Measurements from ENCODE around the gene PRR15L.
A peak's percentile ranks its signal among the peaks of the same experiment; 100 is the strongest.
"Not testable (repeated sequence)": the region's sequence is repeated elsewhere in the genome, so short reads cannot be mapped to it uniquely, and the experiment has no call there.

The PRR15L gene

DNA sequence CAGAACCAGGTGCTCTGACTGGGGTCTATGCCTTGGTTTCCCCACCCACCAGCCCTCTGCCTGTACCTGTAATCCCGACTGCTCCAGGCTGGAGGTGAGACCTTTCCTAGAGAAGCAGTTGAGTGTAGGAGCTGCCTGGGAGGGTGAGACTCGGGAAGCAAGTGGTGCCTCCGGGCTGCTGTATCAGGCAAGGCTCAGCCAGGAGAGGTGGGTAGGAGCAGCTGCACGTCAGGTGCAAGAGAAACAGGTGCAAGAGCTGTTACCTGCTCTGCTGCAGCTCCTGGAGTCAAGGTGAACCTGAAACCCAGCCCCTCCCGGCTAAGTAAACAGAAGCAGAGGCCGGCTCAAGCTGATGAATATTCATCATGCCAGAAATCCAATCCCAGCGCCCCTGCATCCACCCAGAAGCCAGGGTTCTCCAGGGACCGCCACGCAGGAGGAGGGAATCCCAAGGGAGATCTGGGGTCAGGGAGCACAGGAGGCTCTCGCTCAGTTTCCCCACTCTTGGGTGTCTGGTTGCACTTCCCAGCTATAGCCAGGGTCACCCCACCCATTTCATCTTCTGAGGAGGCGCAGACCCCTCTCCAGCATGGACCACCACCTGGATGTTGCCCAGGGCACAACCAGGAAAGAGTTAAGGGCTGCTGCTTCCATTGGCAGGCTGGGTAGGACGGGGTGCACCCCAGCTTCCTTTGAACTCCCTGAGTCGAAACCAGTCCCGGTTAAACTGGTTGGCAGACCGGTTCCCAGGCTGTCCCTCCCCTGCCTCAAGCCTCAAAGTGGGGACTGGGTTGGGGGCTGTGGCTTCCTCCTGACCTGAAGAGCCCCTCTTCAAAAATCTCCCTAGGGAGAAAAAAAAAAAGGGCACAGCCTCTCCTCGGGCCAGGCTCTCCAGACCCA, at the start of gene PRR15L:
Gene PRR15L, minus strand, starts transcription at position 293 of the 900 bp plus-strand sequence. CDS start 4,649 bp downstream, outside the sequence.
- DNase-seq (ENCODE audit: low read depth), result no peak

GRCh38 chr17:48006936-48007709, 49.4 kb upstream of the PRR15L start:
- no peak for DNase-seq (ENCODE audit: low read depth)

DNA sequence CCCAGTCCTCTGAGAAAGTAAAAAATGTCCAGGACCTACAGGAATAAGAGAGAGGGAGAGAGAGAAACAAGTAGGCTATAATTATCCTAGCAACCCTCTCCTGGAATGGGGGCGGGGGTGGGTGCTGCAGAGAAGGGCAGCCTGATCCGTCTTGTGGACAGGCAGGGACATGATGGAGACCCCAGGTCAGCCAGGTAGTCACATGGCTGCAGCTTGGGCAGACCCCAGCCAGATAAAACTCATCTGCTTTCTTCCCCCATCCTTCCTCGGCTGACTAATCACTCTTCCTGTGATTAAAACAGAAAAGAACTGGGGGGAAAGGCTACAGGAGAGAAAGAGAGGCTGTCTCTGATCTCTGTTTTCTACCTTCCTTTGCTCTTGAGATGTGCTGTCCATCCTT, 47.3 kb upstream of the PRR15L start:
- DNase-seq (ENCODE audit: low read depth), result no peak

GRCh38 chr17:48003417-48004151, 45.9 kb upstream of the PRR15L start:
- DNase-seq (ENCODE audit: low read depth), result no peak

- DNase-seq (ENCODE audit: low read depth), result no peak
Measured at GRCh38 chr17:48002916-48003416, 45.3 kb upstream of the PRR15L start.

DNA sequence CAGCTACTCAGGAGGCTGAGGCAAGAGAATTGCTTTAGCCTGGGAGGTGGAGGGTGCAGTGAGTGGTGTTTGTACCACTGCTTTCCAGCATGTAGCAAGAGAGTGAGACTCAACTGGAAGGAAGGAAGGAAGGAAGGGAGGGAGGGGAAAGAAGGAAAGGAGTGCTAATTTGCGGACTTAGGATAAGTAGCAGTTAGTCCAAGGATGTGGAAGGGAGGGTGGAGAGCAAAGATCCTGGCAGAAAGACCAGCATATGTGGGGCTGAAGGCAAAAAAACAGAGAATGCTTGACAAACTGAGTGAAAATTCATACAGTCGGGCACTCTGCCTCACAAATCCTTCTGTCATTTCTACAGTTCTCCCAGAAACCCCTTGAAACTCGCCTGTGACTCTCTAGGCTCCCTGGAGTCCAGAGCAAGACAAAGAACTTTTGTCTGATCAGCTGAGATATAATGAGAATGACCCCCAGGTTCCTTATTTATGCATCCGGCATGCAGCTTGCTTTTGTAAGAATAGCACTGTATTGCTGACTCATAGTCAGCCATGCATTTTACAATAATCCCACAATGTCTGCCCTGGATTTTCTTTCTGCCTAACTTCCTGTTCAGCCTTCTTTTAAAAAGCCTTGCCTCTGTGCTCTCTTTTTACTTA, 44.7 kb upstream of the PRR15L start:
- DNase-seq (ENCODE audit: low read depth), result peak; percentile 87

DNA sequence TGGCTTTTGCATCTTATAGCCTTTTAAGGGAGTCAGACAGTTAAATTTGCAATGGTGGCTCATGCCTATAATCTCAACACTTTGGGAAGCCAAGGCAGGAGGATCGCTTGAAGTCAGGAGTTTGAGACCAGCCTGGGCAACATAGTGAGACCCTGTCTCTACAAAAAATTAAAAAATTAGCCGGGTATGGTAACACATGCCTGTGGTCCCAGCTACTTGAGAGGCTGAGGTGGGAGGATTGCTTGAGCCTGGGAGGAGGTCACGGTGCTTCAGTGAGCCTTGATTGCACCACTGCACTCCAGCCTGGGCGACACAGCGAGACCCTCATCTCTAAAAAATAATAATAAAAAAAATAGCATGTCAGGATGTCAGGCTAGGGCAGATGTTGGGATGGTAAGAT, 44.0 kb upstream of the PRR15L start:
- not testable (repeated sequence) for DNase-seq (ENCODE audit: low read depth)

DNA sequence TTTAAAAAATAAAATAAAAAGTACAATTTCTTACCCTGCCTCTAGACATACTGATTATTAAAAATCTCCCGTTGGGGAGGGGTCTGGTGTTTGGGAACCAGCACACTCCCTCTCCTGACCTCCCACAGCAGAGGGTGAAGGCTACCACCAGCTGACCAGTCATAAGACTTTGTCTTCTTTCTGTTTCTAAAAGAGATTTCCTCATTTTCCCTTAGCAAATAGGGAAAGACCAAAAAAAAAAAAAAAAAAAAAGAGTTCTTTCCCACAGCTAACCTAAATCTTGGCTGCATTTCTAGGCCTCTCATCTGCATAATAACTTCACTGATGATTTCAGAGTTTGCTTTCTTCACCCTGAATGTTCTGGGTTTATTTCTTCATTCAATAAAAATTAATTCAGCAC, 43.5 kb upstream of the PRR15L start:
- no peak for DNase-seq (ENCODE audit: low read depth)

- peak; percentile 43 for DNase-seq (ENCODE audit: low read depth)
Measured at GRCh38 chr17:47999582-47999981, 41.9 kb upstream of the PRR15L start.

- no peak for DNase-seq (ENCODE audit: low read depth)
Measured at GRCh38 chr17:47998044-47998443, 40.4 kb upstream of the PRR15L start.

GRCh38 chr17:47997586-47997985, 39.9 kb upstream of the PRR15L start:
- no peak for DNase-seq (ENCODE audit: low read depth)

DNA sequence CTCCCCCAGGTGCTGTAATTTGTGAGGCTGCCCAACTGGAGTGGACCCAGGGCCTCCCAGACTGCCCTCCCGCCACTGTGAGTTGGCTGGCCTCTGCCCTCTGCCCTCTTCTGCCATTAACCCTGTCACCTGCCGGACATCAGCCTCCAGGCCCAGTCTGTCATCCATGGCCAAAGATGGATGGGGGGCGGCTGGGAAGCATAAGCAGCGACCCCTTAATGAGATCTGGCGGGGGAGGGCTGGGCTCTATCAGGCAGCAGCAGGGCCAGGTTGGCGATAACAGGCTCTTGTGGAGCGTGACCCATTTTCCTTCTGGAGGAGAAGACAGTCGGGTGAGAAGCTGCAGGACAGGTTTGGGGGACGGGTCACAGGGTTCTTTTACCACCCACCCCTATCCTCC, 38.5 kb upstream of the PRR15L start:
- no peak for DNase-seq (ENCODE audit: low read depth)

DNA sequence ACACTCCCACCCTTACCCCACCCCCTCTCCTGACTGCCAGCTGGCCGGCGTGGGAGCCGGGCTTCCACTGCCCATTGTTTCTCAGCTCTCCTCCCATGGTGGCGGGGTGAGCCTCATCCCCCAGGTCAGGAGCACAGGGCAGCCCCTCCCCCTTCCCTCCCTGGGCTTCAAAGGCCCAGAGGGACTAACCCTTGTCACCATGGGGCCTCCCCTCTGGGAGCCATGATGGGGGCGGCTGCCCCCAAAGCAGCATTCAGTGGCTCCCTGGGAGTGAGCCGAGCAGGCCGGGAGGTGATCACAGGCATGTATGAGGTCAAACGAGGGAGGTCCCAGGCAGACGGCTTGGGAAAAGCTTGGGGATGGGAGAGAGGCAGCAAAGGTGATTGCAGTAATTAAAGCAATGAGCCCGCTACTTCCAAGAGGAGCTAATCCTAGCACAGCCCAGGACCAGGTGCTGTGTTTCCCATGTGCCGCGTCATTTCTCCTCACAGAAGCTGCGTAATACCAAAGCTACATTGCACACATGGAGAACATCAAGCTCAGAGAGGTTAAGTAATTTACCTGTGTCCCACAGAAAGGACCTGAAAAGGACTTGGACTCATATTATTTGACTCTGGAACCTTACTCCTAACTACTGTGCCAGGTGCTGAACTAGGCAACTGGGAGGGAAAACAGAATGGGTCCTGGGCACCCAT, 37.7 kb upstream of the PRR15L start:
- no peak for DNase-seq (ENCODE audit: low read depth)

- no peak for DNase-seq (ENCODE audit: low read depth)
Measured at GRCh38 chr17:47994724-47995123, 37.0 kb upstream of the PRR15L start.

DNA sequence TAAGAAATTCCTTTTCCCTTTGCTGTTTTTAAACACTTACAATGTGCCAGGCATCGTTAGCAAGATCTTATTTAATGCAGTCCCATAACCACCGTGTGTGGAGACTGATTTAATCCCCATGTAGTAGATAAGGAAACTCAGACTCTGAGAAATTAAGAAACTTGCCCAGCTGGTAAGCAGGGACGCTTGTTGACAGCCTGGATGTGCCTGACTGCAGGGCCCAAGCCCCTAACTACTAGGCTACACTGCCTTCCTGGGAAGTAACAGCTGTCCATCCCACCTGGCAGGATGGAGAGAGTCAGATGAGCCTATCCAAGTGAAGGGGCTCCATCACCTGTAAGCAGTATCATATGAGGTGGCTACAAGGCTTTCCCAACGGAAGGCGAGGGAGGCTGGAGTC, 36.3 kb upstream of the PRR15L start:
- no peak for DNase-seq (ENCODE audit: low read depth)

DNA sequence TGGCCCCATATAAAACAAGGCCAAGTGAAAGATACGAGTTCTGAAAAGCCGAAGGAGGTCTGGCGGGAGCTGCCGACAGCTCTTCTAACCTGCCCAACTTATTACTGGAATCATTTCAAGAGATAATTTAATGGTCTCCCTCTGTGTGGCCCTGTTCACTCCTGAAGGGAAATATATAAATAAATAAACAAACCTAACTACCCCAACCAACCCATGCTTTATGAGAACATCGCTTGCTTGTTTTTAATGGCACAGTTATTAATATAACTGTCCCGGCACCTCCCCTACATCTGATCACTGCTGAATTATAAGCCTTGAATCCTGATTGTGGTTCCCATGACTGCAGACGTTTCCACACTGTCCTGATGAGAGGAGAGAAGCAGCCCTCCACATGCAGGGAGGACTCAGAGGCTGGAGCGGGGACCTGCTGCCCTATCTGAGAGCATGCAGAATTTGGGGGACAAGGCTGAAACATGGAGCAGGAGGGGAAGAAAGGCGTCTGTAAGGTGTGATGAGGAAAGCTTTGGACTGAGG, 35.4 kb upstream of the PRR15L start:
- no peak for DNase-seq (ENCODE audit: low read depth)

GRCh38 chr17:47992216-47992615, 34.5 kb upstream of the PRR15L start:
- DNase-seq (ENCODE audit: low read depth), result no peak

- DNase-seq (ENCODE audit: low read depth), result no peak
Measured at GRCh38 chr17:47990962-47991731, 33.5 kb upstream of the PRR15L start.

DNA sequence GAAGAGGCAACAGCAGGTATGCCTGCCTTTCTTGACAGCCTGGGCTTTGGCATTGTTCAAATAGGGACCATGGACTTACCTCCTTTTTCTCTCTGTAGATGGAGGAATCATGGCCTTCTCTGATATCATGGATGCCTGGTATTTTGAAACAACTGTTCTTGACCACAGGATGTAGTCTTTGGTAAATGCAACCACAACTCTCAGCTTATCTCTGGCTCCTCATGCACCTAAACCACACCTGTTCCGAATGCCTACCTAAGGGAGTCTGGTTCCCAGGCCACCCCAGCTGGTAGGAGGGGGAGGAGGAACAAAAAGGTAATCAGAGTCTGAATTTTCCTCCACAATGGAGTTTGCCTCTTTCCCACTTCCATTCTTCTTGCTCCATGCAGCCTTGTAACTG, 32.0 kb upstream of the PRR15L start:
- no peak for DNase-seq (ENCODE audit: low read depth)

DNA sequence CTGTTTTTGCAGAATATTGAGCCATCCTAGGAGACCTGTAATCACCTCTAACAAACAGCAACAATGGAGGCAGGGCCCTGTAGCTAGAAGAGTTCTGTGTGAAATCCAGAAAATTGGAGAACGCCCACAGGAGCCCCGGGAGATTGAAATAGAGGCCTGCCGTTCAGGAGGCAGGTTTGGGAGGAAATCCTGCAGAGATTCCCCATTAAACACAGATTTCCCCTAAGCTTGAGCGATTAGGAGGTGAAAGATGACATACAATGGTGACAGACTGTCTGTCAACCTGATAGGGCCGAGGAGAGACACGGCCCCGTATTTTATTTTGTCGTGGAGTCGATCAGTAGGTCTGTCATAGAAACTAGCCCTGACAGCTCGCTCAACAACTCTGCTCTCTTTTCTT, 31.5 kb upstream of the PRR15L start:
- no peak for DNase-seq (ENCODE audit: low read depth)

All from EH (cell line).